ENCODE measurements around the gene GNB5.
"Not testable (repeated sequence)": the region's sequence is repeated elsewhere in the genome, so short reads cannot be mapped to it uniquely, and the experiment has no call there.

GNB5 gene

GRCh38 chr15:52191207-52191606 lies at the start of gene GNB5:
TSS of gene GNB5 (minus strand) at chr15:52191392. CDS start at chr15:52184676, 6,716 bp downstream.
- in situ Hi-C loops (cut with HindIII; ENCODE audit: low sequenced_read_pairs): no loop called here

DNA sequence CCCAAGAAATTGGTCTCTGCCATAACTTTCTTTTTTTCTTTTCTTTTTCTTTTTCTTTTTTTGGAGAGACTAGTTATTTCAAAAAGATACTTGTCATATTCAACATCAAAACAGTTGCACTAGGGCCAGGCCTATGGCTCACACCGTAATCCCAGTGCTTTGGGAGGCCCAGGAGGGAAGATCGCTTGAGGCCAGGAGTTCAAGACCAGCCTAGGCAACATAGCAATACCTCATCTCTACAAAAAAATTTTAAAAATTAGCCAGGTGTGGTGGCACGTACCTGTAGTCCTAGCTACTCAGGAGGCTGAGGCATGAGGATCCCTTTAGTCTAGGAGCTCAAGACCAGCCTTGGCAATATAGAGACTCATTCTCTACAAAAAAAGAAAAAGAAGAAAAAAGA lies 49.0 kb upstream of the GNB5 start:
- in situ Hi-C loops (cut with HindIII; ENCODE audit: low sequenced_read_pairs): no loop called here

- in situ Hi-C loops (cut with HindIII; ENCODE audit: low sequenced_read_pairs): not testable (repeated sequence)
Measured at GRCh38 chr15:52238989-52239525, 47.9 kb upstream of the GNB5 start.

DNA sequence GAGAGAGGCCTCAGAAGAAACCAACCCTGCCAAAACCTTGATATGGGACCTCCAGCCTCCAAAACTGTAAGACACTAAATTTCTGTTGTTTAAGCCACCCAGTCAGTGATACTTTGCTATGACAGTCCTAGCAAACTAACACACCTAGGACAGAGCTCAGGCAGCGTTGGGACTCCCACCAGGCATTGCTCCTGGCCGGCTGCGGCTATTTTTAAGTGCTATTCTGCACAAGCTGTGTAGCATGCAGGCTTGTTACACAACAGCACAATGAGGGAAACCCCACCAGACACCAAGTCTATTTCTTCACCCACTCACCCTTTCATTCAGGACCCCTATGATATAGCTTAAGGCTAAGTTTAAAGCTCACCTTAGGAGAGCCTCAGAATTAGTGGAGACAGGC lies 47.0 kb upstream of the GNB5 start:
- in situ Hi-C loops (cut with HindIII; ENCODE audit: low sequenced_read_pairs): no loop called here

DNA sequence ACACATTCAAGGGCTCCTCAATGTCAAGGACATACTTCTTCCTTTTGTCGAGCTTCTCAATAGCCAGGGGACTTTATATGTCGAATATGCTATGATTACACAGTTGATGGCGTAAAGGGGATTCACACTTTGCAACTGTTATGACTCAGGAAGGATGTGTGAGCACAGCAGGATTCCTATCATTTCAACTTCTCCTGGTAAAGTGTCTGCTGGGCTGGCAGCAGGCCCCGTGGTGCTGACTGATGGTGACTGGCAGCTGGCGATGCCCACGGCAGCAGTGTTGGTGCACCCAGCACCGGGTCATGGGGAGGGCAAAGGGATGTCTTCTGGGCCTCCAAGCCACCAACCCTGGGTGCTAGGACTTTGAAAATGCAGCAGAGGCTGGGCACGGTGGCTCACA lies 44.8 kb upstream of the GNB5 start:
- in situ Hi-C loops (cut with HindIII; ENCODE audit: low sequenced_read_pairs): no loop called here

DNA sequence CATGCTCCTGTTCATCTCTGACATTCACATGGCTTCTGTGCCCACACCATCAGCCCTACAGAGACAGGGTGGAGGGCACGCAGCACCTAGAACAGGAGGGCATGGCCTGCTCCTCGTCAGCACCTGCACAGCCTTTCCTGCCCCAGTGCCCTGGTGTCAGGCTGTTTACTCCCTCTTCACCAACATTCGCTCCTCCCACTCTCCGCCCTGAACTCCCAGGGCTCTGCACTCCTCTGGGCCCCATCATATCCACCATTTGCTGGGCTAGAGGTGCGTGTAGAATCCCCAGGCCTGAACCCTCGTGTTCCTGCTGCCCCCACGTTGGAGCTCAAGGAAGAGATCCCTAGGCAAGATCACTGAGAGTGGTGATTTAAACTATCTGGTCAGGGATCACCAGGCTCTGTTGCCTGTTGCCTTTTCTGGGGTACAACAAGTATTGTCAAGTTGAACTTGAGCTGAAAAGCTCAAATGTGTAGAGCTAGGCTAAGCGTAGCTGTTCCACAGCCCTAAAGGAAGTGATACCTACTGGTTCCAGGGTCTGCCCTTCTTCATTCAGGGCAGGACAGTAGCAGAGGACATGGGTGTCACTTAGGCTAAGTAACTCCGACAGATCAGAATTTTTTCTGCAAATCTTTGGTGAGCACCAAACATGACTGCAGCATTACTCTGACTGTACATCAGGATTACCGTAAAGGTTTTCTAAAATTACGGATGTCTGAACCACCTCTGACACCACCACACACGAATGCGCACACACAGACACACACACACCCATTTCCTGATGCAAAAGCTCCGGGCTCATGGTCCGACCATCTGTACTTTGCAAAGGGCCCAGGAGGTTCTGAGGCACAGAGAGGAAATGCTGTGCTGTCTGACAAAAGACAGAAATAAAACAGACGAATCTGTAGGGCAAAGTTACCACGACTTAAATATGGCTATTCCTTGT lies 43.7 kb upstream of the GNB5 start:
- in situ Hi-C loops (cut with HindIII; ENCODE audit: low sequenced_read_pairs): no loop called here

DNA sequence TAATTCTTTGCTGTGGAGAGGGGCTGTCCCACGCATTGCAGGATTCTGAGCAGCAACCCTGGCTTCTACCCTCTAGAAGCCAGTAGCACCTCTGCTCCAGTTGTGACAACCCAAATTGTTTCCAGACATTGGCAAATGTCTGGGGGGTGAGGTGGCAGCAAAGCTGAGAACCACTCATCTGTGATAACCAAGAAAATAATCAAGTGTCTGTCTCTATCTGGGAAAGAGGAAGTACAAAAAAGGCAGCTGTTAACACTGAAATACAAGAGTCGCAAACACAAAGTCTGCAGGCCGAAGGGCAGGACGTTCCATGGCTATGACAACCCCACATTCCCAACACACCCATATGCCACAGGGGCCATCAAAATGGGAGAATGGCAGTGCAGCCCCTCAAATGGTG lies 42.2 kb upstream of the GNB5 start:
- in situ Hi-C loops (cut with HindIII; ENCODE audit: low sequenced_read_pairs): no loop called here

GRCh38 chr15:52232327-52232726 lies 41.1 kb upstream of the GNB5 start:
- in situ Hi-C loops (cut with HindIII; ENCODE audit: low sequenced_read_pairs): no loop called here

- in situ Hi-C loops (cut with HindIII; ENCODE audit: low sequenced_read_pairs): no loop called here
Measured at GRCh38 chr15:52230073-52230472, 38.9 kb upstream of the GNB5 start.

DNA sequence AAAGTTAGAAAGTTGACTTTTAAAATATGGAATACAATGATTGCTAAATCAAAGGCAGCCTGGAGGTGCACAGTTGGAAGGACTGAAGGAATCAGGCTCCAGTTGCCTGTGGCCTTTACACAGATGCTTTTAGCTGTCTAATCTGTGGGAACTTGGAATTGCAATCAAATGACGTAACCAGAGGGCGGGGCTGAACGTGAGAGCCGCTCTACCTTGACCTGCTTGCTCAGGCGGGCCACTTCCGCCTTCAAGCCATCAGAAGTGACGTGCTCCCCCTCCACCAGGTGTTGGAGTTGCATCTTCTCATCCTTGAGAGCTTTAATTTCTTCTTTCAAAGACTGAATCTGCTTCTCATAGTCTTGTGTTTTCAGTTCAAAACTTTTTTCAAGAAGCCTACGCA lies 37.7 kb upstream of the GNB5 start:
- in situ Hi-C loops (cut with HindIII; ENCODE audit: low sequenced_read_pairs): no loop called here

- in situ Hi-C loops (cut with HindIII; ENCODE audit: low sequenced_read_pairs): no loop called here
Measured at GRCh38 chr15:52227456-52227855, 36.3 kb upstream of the GNB5 start.

- in situ Hi-C loops (cut with HindIII; ENCODE audit: low sequenced_read_pairs): no loop called here
Measured at GRCh38 chr15:52225230-52225629, 34.0 kb upstream of the GNB5 start.

DNA sequence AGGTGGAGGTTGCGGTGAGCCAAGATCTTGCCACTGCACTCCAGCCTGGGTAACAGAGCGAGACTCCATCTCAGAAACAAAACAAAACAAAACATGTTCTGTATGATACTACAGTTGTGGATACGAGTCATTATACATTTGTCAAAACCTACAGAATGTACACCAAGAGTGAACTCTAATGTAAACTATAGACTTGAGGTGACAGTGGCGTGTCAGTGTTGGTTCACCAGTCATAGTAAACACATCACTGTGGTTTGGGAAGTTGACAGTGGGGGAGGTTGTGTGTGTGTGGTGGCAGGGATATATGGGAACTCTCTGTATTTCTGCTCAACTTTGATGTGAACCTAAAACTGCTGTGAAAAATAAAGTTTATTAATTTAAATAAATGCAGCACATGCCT lies 33.0 kb upstream of the GNB5 start:
- in situ Hi-C loops (cut with HindIII; ENCODE audit: low sequenced_read_pairs): no loop called here

- in situ Hi-C loops (cut with HindIII; ENCODE audit: low sequenced_read_pairs): no loop called here
Measured at GRCh38 chr15:52221730-52222129, 30.5 kb upstream of the GNB5 start.

DNA sequence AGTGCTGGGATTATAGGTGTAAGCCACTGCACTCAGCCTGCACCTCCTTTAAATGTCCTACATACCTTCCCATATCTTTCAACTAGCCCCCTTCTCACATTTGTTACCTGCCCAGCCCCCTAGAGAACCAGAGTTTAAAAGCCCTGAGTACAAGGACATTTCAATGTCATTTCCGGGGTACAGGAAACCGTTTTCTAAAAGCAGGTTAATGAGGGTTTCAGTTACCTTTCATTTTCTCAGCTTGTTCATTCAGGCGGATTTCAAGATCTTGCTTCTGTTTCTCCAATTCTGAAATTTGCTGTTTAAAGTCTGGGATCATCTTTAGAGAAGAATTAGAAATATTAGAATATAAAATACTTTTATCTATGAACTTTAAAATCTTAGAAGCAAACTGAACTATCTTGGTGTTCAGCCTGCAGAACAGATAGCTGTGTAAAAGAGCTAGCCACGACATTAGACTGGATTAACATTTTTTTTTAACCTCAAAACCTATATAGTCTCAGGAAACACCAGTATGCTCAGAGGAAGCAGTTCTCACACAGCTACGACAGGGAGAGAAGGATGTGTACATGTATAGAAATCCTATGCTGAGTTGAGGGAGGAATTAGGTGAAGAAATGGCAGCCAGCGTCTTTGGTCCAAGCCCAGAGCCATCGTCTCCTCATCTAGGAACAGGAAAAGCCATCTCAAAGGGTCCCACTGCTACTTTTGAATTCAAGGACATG lies 29.9 kb upstream of the GNB5 start:
- in situ Hi-C loops (cut with HindIII; ENCODE audit: low sequenced_read_pairs): no loop called here

- in situ Hi-C loops (cut with HindIII; ENCODE audit: low sequenced_read_pairs): no loop called here
Measured at GRCh38 chr15:52220251-52220650, 29.1 kb upstream of the GNB5 start.

GRCh38 chr15:52218816-52219215 lies 27.6 kb upstream of the GNB5 start:
- in situ Hi-C loops (cut with HindIII; ENCODE audit: low sequenced_read_pairs): no loop called here

- in situ Hi-C loops (cut with HindIII; ENCODE audit: low sequenced_read_pairs): no loop called here
Measured at GRCh38 chr15:52218371-52218770, 27.2 kb upstream of the GNB5 start.

DNA sequence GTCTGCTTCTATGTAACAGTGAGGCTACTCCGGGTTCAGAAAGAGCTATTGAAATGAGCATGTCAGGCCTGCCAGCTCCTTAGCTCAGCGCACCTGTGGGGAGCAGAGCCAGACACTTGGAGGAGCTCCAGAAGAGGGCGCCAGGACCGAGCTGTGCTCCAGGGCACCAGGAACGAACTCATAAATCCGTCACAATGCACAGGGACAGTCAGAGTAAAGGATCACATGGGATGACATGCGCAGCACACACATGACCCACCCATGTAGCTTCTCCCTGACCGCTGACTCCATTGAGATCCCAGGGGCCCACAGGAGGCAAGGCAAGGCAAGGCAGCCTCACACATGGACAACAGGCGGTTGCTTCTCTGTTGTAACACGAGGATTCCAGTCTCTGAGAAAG lies 26.0 kb upstream of the GNB5 start:
- in situ Hi-C loops (cut with HindIII; ENCODE audit: low sequenced_read_pairs): no loop called here

- in situ Hi-C loops (cut with HindIII; ENCODE audit: low sequenced_read_pairs): no loop called here
Measured at GRCh38 chr15:52214553-52214952, 23.4 kb upstream of the GNB5 start.

DNA sequence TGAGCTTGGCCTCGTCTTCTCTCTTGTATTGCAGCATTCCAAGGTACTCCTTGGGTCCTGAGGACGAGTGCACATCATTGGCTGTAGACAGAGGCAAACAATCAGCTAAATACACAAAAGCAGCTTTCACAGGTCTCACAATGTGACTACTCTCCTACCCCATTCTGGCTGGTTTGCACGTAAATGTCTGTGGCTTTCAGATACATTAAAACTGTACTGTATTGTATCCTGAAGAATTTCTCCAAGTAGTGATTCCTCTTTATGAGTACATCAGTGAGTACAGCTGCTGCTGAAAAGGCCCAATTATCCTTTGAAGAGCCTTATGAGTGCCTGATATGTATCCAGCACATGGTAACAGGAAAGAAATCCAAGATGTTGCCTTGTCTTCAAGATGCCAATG lies 22.0 kb upstream of the GNB5 start:
- in situ Hi-C loops (cut with HindIII; ENCODE audit: low sequenced_read_pairs): no loop called here
